ENCODE measurements around the gene PPP1R12B. TPM values are rescaled to one million over a fixed set of nuclear protein-coding genes. Genes with fewer than 3 reads are reported as not detected.

The PPP1R12B gene
- total RNA-seq, 2 experiments from 2014 or later: 21.9 to 24.2 TPM

GRCh38 chr1:202642212-202642611, 293.7 kb downstream of the PPP1R12B start:
- H3K4me3 Mint-ChIP-seq: no peak overlapping the region
- no peaks in the 10 kb centered on the region for H3K9me3 Mint-ChIP-seq (ENCODE audit: insufficient read depth)
- no peak for DNase-seq
- H3K27ac Mint-ChIP-seq: no peak overlapping the region
- ChIA-PET POLR2A (no interaction called here), CTCF (no interaction called here)
- H3K4me1 Mint-ChIP-seq (ENCODE audit: low read depth): peaks cover 12% of the 10 kb centered on the region
- H3K27me3 Mint-ChIP-seq (ENCODE audit: low read depth): peaks cover 82% of the 10 kb centered on the region
- no peaks in the 10 kb centered on the region for H3K36me3 Mint-ChIP-seq (ENCODE audit: low read depth)
- no peak for ATAC-seq

Other genes starting within 250 kb of the PPP1R12B start
- not detected for gene GPR37L1, start 225.8 kb upstream of the PPP1R12B start, total RNA-seq
- gene ARL8A, start 204.0 kb upstream of the PPP1R12B start, total RNA-seq: 10 to 100 TPM; 39.7 to 42.0 TPM
- gene PTPN7, start 188.1 kb upstream of the PPP1R12B start, total RNA-seq: 100 to 1,000 TPM; 242 to 255 TPM
- gene LGR6, start 154.9 kb upstream of the PPP1R12B start, total RNA-seq: under 1 TPM in 1 of 2 experiments, not detected in 1; 0.08 TPM
- 10 to 100 TPM; 83.4 to 86.0 TPM for gene UBE2T, start 6.8 kb upstream of the PPP1R12B start, total RNA-seq

Measured in activated CD8-positive, alpha-beta T cell treated with anti-CD3 and anti-CD28 coated beads, Interleukin-2, amount 10 ng/mL, durations not matched to agents 7 days and 5 days (primary cell).